Measurements from ENCODE around the gene COPA. TPM values are rescaled to one million over a fixed set of nuclear protein-coding genes. Genes with fewer than 3 reads are reported as not detected.

The COPA gene
- total and polyA plus RNA-seq, 10 of the 15 experiments (the other 5 are each of a cell fraction or from before 2014, with no cell fraction given): 53.7 to 180 (median 123) TPM

GRCh38 chr1:160322831-160323230 lies 20.2 kb downstream of the COPA start:
- no TSS peak for BruUV-seq (replicated peaks)
- intact Hi-C loops (cut with micrococcal nuclease; ENCODE audit: unreplicated experiment) (no loop called here), in situ Hi-C loops (cut with MboI) (no loop called here)
- H3K4me2 ChIP-seq (ENCODE audit: control insufficient read depth, insufficient read depth): no peak overlapping the region
- no peak overlapping the region for H3K4me3 ChIP-seq
- no peak overlapping the region for H3K9ac ChIP-seq (ENCODE audit: control insufficient read depth, insufficient read depth, low read length)
- ATAC-seq: no peak
- no peaks in the 10 kb centered on the region for H3K4me1 ChIP-seq (ENCODE audit: control insufficient read depth, insufficient read depth, low read length)
- no peak for DNase-seq (ENCODE audit: low read depth, low spot score)
- no peaks in the 10 kb centered on the region for H3K9me3 ChIP-seq (replicated peaks; ENCODE audit: control insufficient read depth, insufficient read depth, low read length)
- no peaks in the 10 kb centered on the region for H4K20me1 ChIP-seq (ENCODE audit: control insufficient read depth, insufficient read depth)
- WGBS (ENCODE audit: insufficient coverage, insufficient replicate concordance, low lambda C conversion rate, missing lambda C conversion rate): 94% methylated on average over 6 of the region's 6 CpGs
- ChIA-PET RAD21 (ENCODE audit: unreplicated experiment) (no interaction called here), CTCF (no interaction called here), SMC1A (ENCODE audit: uncharacterized antibody, unreplicated experiment) (interaction anchor here (1.5 kb wide), 1 partner anchor 10 kb away, joined by 4 read pairs; no protein-coding TSS in a partner anchor), POLR2A (interaction anchor here (0.7 kb wide), 1 partner anchor 57 kb away, joined by 3 read pairs; no protein-coding TSS in a partner anchor)
- no peaks in the 10 kb centered on the region for H3K27me3 ChIP-seq (replicated peaks in 1 of 2; ENCODE audit: control insufficient read depth in 2 of 2, insufficient read depth in 2 of 2, low read length in 1 of 2)
- H3K79me2 ChIP-seq (ENCODE audit: control insufficient read depth, insufficient read depth, low read length): no peaks in the 10 kb centered on the region; the same call in none of the 2 replicates
- H3K36me3 ChIP-seq (ENCODE audit: control insufficient read depth in 2 of 2, insufficient read depth in 2 of 2, low read length in 1 of 2): peaks cover 3 to 44% of the 10 kb centered on the region in 2 experiments
- no peak overlapping the region for H3K27ac ChIP-seq (ENCODE audit: control insufficient read depth, insufficient read depth)
- no peak for FAIRE-seq
- no peak overlapping the region for H2AFZ ChIP-seq (ENCODE audit: control insufficient read depth, low read depth, low read length)
- no peak for TF ChIP-seq USF1 (IDR thresholded peaks at IDR 0.05; ENCODE audit: borderline replicate concordance, extremely low read length, insufficient read depth, low read depth, low read length)
- no peak for TF ChIP-seq ZBTB4 (CRISPR knock-in tag; IDR thresholded peaks at IDR 0.05)
- TF ChIP-seq TCF7 (IDR thresholded peaks at IDR 0.05; ENCODE audit: borderline replicate concordance): no peak
- TF ChIP-seq NFXL1 (IDR thresholded peaks at IDR 0.05; ENCODE audit: borderline replicate concordance): no peak
- no peak for TF ChIP-seq MTA3 (IDR thresholded peaks at IDR 0.05; ENCODE audit: borderline replicate concordance, low read length)
- no peak for TF ChIP-seq ZNF384 (IDR thresholded peaks at IDR 0.05; ENCODE audit: borderline replicate concordance, low read depth, low read length)
- TF ChIP-seq KDM1A (IDR thresholded peaks at IDR 0.05; ENCODE audit: borderline replicate concordance): no peak
- TF ChIP-seq MEF2A (IDR thresholded peaks at IDR 0.05; ENCODE audit: insufficient read depth, low read depth, low read length): no peak

All from GM12878 (cell line).